ENCODE data around the gene RRP1.
"Not testable (repeated sequence)": the region's sequence is repeated elsewhere in the genome, so short reads cannot be mapped to it uniquely, and the experiment has no call there.

DNA sequence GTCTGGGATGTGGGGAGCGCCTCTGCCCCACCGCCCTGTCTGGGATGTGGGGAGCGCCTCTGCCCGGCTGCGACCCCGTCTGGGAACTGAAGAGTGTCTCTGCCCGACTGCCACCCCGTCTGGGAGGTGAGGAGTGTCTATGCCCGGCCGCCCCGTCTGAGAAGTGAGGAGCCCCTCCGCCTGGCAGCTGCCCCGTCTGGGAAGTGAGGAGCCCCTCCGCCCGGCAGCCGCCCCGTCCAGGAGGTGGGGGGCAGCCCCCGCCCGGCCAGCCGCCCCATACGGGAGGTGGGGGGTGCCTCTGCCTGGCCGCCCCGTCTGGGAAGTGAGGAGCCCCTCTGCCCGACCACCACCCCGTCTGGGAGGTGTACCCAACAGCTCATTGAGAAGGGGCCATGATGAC, 32.8 kb downstream of the RRP1 start:
- TF ChIP-seq, protein P1, sequence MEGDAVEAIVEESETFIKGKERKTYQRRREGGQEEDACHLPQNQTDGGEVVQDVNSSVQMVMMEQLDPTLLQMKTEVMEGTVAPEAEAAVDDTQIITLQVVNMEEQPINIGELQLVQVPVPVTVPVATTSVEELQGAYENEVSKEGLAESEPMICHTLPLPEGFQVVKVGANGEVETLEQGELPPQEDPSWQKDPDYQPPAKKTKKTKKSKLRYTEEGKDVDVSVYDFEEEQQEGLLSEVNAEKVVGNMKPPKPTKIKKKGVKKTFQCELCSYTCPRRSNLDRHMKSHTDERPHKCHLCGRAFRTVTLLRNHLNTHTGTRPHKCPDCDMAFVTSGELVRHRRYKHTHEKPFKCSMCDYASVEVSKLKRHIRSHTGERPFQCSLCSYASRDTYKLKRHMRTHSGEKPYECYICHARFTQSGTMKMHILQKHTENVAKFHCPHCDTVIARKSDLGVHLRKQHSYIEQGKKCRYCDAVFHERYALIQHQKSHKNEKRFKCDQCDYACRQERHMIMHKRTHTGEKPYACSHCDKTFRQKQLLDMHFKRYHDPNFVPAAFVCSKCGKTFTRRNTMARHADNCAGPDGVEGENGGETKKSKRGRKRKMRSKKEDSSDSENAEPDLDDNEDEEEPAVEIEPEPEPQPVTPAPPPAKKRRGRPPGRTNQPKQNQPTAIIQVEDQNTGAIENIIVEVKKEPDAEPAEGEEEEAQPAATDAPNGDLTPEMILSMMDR (IDR thresholded peaks at IDR 0.05 in 2 of 3, conservative IDR thresholded peaks at IDR 0.05 in 1 of 3; ENCODE audit: borderline replicate concordance in 1 of 3, insufficient read depth in 1 of 3, low read depth in 2 of 3, low read length in 2 of 3) = not testable (repeated sequence)
- TF ChIP-seq CBX3 (IDR thresholded peaks at IDR 0.05; ENCODE audit: low read depth); EGR1 (IDR thresholded peaks at IDR 0.05; ENCODE audit: low read depth); POLR2A (IDR thresholded peaks at IDR 0.05; ENCODE audit: borderline replicate concordance, extremely low read depth, insufficient read depth, insufficient read length); JUND (IDR thresholded peaks at IDR 0.05); POLR2AphosphoS5 (IDR thresholded peaks at IDR 0.05; ENCODE audit: low read depth, low read length); ZNF274 (IDR thresholded peaks at IDR 0.05; ENCODE audit: low read depth, low read length); EZH2 (IDR thresholded peaks at IDR 0.05); ELF1 (IDR thresholded peaks at IDR 0.05; ENCODE audit: borderline replicate concordance, low read depth); SIN3A (IDR thresholded peaks at IDR 0.05; ENCODE audit: low read depth): not testable (repeated sequence)
- TF ChIP-seq, protein P2, sequence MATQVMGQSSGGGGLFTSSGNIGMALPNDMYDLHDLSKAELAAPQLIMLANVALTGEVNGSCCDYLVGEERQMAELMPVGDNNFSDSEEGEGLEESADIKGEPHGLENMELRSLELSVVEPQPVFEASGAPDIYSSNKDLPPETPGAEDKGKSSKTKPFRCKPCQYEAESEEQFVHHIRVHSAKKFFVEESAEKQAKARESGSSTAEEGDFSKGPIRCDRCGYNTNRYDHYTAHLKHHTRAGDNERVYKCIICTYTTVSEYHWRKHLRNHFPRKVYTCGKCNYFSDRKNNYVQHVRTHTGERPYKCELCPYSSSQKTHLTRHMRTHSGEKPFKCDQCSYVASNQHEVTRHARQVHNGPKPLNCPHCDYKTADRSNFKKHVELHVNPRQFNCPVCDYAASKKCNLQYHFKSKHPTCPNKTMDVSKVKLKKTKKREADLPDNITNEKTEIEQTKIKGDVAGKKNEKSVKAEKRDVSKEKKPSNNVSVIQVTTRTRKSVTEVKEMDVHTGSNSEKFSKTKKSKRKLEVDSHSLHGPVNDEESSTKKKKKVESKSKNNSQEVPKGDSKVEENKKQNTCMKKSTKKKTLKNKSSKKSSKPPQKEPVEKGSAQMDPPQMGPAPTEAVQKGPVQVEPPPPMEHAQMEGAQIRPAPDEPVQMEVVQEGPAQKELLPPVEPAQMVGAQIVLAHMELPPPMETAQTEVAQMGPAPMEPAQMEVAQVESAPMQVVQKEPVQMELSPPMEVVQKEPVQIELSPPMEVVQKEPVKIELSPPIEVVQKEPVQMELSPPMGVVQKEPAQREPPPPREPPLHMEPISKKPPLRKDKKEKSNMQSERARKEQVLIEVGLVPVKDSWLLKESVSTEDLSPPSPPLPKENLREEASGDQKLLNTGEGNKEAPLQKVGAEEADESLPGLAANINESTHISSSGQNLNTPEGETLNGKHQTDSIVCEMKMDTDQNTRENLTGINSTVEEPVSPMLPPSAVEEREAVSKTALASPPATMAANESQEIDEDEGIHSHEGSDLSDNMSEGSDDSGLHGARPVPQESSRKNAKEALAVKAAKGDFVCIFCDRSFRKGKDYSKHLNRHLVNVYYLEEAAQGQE (IDR thresholded peaks at IDR 0.05; ENCODE audit: low read depth) = not testable (repeated sequence)
- TF ChIP-seq, protein P3, sequence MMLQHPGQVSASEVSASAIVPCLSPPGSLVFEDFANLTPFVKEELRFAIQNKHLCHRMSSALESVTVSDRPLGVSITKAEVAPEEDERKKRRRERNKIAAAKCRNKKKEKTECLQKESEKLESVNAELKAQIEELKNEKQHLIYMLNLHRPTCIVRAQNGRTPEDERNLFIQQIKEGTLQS (IDR thresholded peaks at IDR 0.05) = not testable (repeated sequence)
- TF ChIP-seq, protein P4, sequence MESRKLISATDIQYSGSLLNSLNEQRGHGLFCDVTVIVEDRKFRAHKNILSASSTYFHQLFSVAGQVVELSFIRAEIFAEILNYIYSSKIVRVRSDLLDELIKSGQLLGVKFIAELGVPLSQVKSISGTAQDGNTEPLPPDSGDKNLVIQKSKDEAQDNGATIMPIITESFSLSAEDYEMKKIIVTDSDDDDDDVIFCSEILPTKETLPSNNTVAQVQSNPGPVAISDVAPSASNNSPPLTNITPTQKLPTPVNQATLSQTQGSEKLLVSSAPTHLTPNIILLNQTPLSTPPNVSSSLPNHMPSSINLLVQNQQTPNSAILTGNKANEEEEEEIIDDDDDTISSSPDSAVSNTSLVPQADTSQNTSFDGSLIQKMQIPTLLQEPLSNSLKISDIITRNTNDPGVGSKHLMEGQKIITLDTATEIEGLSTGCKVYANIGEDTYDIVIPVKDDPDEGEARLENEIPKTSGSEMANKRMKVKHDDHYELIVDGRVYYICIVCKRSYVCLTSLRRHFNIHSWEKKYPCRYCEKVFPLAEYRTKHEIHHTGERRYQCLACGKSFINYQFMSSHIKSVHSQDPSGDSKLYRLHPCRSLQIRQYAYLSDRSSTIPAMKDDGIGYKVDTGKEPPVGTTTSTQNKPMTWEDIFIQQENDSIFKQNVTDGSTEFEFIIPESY (IDR thresholded peaks at IDR 0.05; ENCODE audit: extremely low read depth, insufficient replicate concordance, low read length) = not testable (repeated sequence)
